Measurements from ENCODE around the gene RIMS4. TPM values are rescaled to one million over a fixed set of nuclear protein-coding genes. Genes with fewer than 3 reads are reported as not detected.

Gene RIMS4
- total and polyA plus RNA-seq, 2 of the 13 experiments (the other 11 are each of a cell fraction or from before 2014, with no cell fraction given), result 0.01 to 0.07 TPM

DNA sequence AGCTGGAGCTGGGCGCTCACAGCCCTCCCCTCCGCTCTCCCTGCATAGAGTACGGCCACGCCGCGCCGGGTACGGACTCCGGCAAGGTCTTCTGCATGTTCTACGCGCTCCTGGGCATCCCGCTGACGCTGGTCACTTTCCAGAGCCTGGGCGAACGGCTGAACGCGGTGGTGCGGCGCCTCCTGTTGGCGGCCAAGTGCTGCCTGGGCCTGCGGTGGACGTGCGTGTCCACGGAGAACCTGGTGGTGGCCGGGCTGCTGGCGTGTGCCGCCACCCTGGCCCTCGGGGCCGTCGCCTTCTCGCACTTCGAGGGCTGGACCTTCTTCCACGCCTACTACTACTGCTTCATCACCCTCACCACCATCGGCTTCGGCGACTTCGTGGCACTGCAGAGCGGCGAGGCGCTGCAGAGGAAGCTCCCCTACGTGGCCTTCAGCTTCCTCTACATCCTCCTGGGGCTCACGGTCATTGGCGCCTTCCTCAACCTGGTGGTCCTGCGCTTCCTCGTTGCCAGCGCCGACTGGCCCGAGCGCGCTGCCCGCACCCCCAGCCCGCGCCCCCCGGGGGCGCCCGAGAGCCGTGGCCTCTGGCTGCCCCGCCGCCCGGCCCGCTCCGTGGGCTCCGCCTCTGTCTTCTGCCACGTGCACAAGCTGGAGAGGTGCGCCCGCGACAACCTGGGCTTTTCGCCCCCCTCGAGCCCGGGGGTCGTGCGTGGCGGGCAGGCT lies 60.1 kb downstream of the RIMS4 start:
- DNase-seq (ENCODE audit: low spot score), result no peak
- Histone ChIP-seq H2AFZ (ENCODE audit: low read length) (no peak overlapping the region), H4K20me1 (ENCODE audit: insufficient read depth, low read length) (0 out of 2 replicates have a peak, but pooled peaks cover 3% of the 10 kb centered on the region), H3K4me1 (ENCODE audit: insufficient read depth, low read length) (peaks cover 28% of the 10 kb centered on the region), H3K4me3 (replicated peaks in 1 of 3; ENCODE audit: insufficient read depth in 1 of 3, low read depth in 2 of 3, low read length in 3 of 3) (peak overlapping the region in 1 of 3 experiments; percentile 50; a peak in 1 of 6 replicates), H3K4me2 (ENCODE audit: low read depth, low read length) (peak overlapping the region; percentile 50), H3K79me2 (ENCODE audit: insufficient read depth, low read length) (no peaks in the 10 kb centered on the region), H3K9me3 (ENCODE audit: low read length) (no peaks in the 10 kb centered on the region), H3K27me3 (ENCODE audit: control insufficient read depth in 1 of 2, insufficient read depth in 2 of 2, low read length in 2 of 2) (peaks cover 35 to 91% of the 10 kb centered on the region in 2 experiments), H3K27ac (ENCODE audit: extremely low read length, insufficient read depth, low read length) (no peak overlapping the region), H3K36me3 (replicated peaks in 1 of 2; ENCODE audit: control insufficient read depth in 1 of 2, insufficient read depth in 2 of 2, low read length in 2 of 2) (no peaks in the 10 kb centered on the region), H3K9ac (ENCODE audit: insufficient read depth, low read depth, low read length) (no peak overlapping the region)
- 34% methylated on average over 61 of the region's 73 CpGs for WGBS (ENCODE audit: low lambda C conversion rate)
- intact Hi-C loops (cut with micrococcal nuclease; ENCODE audit: unreplicated experiment) (loop anchor here (5.0 kb wide), 1 partner anchor 1308 kb away; no protein-coding TSS in a partner anchor), in situ Hi-C loops (cut with HindIII; ENCODE audit: extremely low pct_ligation_motif_present, low pct_unique_long_range_greater_than_20kb) (no loop called here)
- ChIA-PET POLR2A (no interaction called here), CTCF (ENCODE audit: low intra/inter-chr PET ratio, low total read pairs) (interaction anchor here (1.9 kb wide), 1 partner anchor 118 kb away, joined by 4 read pairs; no protein-coding TSS in a partner anchor)
- BruUV-seq (replicated peaks), result no TSS peak
- FAIRE-seq, result no peak
- ATAC-seq, result peak; percentile 31
- 0 out of 2 replicates have a peak, but pooled peaks have one; percentile 23 for TF ChIP-seq TAF1 (CRISPR knock-in tag; IDR thresholded peaks at IDR 0.05)
- 0 out of 2 replicates have a peak, but pooled peaks have one; percentile 64 for TF ChIP-seq ZNF782 (CRISPR knock-in tag; IDR thresholded peaks at IDR 0.05; ENCODE audit: borderline replicate concordance)
- 0 out of 2 replicates have a peak, but pooled peaks have one; percentile 28 for TF ChIP-seq ZBTB7B (CRISPR knock-in tag; IDR thresholded peaks at IDR 0.05)
- 0 out of 2 replicates have a peak, but pooled peaks have one; percentile 35 for TF ChIP-seq ADNP (CRISPR knock-in tag; IDR thresholded peaks at IDR 0.05)
- peak; percentile 73; the same call in 1 of the 2 replicates for TF ChIP-seq ZNF547 (CRISPR knock-in tag; IDR thresholded peaks at IDR 0.05)
- TF ChIP-seq, protein P1, sequence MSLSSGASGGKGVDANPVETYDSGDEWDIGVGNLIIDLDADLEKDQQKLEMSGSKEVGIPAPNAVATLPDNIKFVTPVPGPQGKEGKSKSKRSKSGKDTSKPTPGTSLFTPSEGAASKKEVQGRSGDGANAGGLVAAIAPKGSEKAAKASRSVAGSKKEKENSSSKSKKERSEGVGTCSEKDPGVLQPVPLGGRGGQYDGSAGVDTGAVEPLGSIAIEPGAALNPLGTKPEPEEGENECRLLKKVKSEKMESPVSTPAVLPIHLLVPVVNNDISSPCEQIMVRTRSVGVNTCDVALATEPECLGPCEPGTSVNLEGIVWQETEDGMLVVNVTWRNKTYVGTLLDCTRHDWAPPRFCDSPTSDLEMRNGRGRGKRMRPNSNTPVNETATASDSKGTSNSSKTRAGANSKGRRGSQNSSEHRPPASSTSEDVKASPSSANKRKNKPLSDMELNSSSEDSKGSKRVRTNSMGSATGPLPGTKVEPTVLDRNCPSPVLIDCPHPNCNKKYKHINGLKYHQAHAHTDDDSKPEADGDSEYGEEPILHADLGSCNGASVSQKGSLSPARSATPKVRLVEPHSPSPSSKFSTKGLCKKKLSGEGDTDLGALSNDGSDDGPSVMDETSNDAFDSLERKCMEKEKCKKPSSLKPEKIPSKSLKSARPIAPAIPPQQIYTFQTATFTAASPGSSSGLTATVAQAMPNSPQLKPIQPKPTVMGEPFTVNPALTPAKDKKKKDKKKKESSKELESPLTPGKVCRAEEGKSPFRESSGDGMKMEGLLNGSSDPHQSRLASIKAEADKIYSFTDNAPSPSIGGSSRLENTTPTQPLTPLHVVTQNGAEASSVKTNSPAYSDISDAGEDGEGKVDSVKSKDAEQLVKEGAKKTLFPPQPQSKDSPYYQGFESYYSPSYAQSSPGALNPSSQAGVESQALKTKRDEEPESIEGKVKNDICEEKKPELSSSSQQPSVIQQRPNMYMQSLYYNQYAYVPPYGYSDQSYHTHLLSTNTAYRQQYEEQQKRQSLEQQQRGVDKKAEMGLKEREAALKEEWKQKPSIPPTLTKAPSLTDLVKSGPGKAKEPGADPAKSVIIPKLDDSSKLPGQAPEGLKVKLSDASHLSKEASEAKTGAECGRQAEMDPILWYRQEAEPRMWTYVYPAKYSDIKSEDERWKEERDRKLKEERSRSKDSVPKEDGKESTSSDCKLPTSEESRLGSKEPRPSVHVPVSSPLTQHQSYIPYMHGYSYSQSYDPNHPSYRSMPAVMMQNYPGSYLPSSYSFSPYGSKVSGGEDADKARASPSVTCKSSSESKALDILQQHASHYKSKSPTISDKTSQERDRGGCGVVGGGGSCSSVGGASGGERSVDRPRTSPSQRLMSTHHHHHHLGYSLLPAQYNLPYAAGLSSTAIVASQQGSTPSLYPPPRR (CRISPR knock-in tag; IDR thresholded peaks at IDR 0.05; ENCODE audit: borderline replicate concordance), result 0 out of 2 replicates have a peak, but pooled peaks have one; percentile 21
- no peak for TF ChIP-seq PHB2 (IDR thresholded peaks at IDR 0.05; ENCODE audit: partially characterized antibody)
- TF ChIP-seq RARG (CRISPR knock-in tag; IDR thresholded peaks at IDR 0.05; ENCODE audit: low read depth), result no peak
- peak; percentile 84; the same call in 1 of the 2 replicates for TF ChIP-seq ZNF572 (CRISPR knock-in tag; IDR thresholded peaks at IDR 0.05)
- TF ChIP-seq HIVEP1 (CRISPR knock-in tag; IDR thresholded peaks at IDR 0.05), result peak; percentile 20; the same call in 1 of the 2 replicates
- TF ChIP-seq, protein P2, sequence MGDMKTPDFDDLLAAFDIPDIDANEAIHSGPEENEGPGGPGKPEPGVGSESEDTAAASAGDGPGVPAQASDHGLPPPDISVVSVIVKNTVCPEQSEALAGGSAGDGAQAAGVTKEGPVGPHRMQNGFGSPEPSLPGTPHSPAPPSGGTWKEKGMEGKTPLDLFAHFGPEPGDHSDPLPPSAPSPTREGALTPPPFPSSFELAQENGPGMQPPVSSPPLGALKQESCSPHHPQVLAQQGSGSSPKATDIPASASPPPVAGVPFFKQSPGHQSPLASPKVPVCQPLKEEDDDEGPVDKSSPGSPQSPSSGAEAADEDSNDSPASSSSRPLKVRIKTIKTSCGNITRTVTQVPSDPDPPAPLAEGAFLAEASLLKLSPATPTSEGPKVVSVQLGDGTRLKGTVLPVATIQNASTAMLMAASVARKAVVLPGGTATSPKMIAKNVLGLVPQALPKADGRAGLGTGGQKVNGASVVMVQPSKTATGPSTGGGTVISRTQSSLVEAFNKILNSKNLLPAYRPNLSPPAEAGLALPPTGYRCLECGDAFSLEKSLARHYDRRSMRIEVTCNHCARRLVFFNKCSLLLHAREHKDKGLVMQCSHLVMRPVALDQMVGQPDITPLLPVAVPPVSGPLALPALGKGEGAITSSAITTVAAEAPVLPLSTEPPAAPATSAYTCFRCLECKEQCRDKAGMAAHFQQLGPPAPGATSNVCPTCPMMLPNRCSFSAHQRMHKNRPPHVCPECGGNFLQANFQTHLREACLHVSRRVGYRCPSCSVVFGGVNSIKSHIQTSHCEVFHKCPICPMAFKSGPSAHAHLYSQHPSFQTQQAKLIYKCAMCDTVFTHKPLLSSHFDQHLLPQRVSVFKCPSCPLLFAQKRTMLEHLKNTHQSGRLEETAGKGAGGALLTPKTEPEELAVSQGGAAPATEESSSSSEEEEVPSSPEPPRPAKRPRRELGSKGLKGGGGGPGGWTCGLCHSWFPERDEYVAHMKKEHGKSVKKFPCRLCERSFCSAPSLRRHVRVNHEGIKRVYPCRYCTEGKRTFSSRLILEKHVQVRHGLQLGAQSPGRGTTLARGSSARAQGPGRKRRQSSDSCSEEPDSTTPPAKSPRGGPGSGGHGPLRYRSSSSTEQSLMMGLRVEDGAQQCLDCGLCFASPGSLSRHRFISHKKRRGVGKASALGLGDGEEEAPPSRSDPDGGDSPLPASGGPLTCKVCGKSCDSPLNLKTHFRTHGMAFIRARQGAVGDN (CRISPR knock-in tag; IDR thresholded peaks at IDR 0.05), result peak; percentile 39; the same call in 1 of the 2 replicates
- no peak for TF ChIP-seq ZNF180 (CRISPR knock-in tag; IDR thresholded peaks at IDR 0.05; ENCODE audit: borderline replicate concordance, low read depth)
- TF ChIP-seq ZNF343 (CRISPR knock-in tag; IDR thresholded peaks at IDR 0.05), result 0 out of 2 replicates have a peak, but pooled peaks have one; percentile 25
